Gastroesophageal sphincter (tissue), 4 donors: ENCODE results near the gene TMEM161B. TPM values are rescaled to one million over a fixed set of nuclear protein-coding genes. Genes with fewer than 3 reads are reported as not detected.
"Not testable (repeated sequence)": the region's sequence is repeated elsewhere in the genome, so short reads cannot be mapped to it uniquely, and the experiment has no call there.

Experiments
- ATAC-seq: fragments of 150-250 bp; one replicate; pipeline ENCODE4 v1.9.1; 2016; ENCODE audit warnings: mild to moderate bottlenecking, moderate library complexity
- H3K27ac ChIP-seq, 4 donors: fragments of 200-600 bp; sonication (generic) in 3 of 4; 1 replicate in 3 of 4; 2 replicates in 1 of 4; pipeline ENCODE4 v1.5.1; 2016 to 2019
- H3K27me3 ChIP-seq: fragments of 200-600 bp; sonication (generic); one replicate; pipeline ENCODE4 v1.5.1; 2019
- H3K36me3 ChIP-seq, 2 donors: fragments of 200-600 bp; sonication (generic); one replicate each; pipeline ENCODE4 v1.5.1; 2019; ENCODE audit warnings: control low read depth in 1 of 2
- H3K4me1 ChIP-seq, 3 donors: fragments of 200-600 bp; sonication (generic); 1 replicate in 2 of 3; 2 replicates in 1 of 3; pipeline ENCODE4 v1.5.1; 2016 to 2019; ENCODE audit warnings: control low read depth in 2 of 3
- H3K4me3 ChIP-seq, 2 donors: fragments of 200-600 bp; sonication (generic); one replicate each; pipeline ENCODE4 v1.5.1; 2019; ENCODE audit warnings: mild to moderate bottlenecking in 1 of 2, moderate library complexity in 1 of 2
- H3K9me3 ChIP-seq, 3 donors: fragments of 200-600 bp; sonication (generic); one replicate each; pipeline ENCODE4 v1.5.1; 2017 to 2019; ENCODE audit warnings: control low read depth in 2 of 3
- EP300 ChIP-seq: sonication (generic); formaldehyde crosslinking; IDR thresholded peaks from one replicate; pipeline ENCODE4 v1.6.1; 2017; ENCODE audit warnings: antibody characterized with exemption, mild to moderate bottlenecking
- POLR2A ChIP-seq, 2 donors: fragments of 450-650 bp; IDR thresholded peaks; one replicate each; pipeline ENCODE4 v1.6.1; 2017; ENCODE audit warnings: antibody characterized with exemption in 2 of 2, mild to moderate bottlenecking in 2 of 2, moderate library complexity in 1 of 2
- POLR2AphosphoS5 ChIP-seq: sonication (generic); formaldehyde crosslinking; IDR thresholded peaks from one replicate; pipeline ENCODE4 v1.6.1; 2017; ENCODE audit warnings: antibody characterized with exemption
- WGBS, 2 donors: methylation state at CpG; one replicate each; pipeline ENCODE4 v1.1.5; 2018; ENCODE audit warnings: low coverage in 1 of 2; 5-methylcytosine and 5-hydroxymethylcytosine counted together
- total RNA-seq, 4 donors: library from RNA; depleted of rRNA; stranded (reverse); fragments of >200 nt; gene quantifications; one replicate each; pipeline ENCODE4 v1.1.0, GENCODE V29; 2016
- TF ChIP-seq, protein P1 (sequence below), 4 experiments: fragments of 200-600 bp in 2 of 4; fragments of 450-650 bp in 2 of 4; sonication (generic) in 1 of 4; IDR thresholded peaks; one replicate each; pipeline ENCODE4 v1.5.1; 2017 to 2019; ENCODE audit warnings: antibody characterized with exemption in 4 of 4, mild to moderate bottlenecking in 2 of 4, moderate library complexity in 2 of 4

The TMEM161B gene
- total RNA-seq, 4 donors from 2014 or later, result 7.3 to 24.7 (median 14.9) TPM

DNA sequence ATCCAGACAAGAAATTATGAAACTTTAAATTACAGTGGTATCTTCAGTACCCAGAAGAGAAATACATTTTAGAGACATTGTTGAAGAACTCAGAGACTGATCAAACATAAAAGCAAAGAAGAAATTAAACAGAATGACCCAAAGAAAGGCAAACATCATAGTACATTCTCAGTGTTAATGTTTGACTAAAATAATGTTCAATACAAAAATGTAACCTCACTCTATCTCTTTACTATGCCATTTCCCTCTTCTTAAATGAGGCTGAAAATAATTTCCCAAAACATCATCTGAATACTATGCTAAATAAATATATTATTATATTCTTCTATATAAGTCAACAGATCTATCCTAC, 22.8 kb downstream of the TMEM161B start:
- Histone ChIP-seq H3K4me3 (no peak overlapping the region), H3K27me3 (no peaks in the 10 kb centered on the region), H3K9me3 (no peaks in the 10 kb centered on the region), H3K27ac (no peak overlapping the region), H3K36me3 (no peaks in the 10 kb centered on the region), H3K4me1 (no peaks in the 10 kb centered on the region)
- ATAC-seq, result no peak
- TF ChIP-seq POLR2A (IDR thresholded peaks at IDR 0.05) (no peak), POLR2AphosphoS5 (no peak), EP300 (no peak)
- TF ChIP-seq, protein P1, sequence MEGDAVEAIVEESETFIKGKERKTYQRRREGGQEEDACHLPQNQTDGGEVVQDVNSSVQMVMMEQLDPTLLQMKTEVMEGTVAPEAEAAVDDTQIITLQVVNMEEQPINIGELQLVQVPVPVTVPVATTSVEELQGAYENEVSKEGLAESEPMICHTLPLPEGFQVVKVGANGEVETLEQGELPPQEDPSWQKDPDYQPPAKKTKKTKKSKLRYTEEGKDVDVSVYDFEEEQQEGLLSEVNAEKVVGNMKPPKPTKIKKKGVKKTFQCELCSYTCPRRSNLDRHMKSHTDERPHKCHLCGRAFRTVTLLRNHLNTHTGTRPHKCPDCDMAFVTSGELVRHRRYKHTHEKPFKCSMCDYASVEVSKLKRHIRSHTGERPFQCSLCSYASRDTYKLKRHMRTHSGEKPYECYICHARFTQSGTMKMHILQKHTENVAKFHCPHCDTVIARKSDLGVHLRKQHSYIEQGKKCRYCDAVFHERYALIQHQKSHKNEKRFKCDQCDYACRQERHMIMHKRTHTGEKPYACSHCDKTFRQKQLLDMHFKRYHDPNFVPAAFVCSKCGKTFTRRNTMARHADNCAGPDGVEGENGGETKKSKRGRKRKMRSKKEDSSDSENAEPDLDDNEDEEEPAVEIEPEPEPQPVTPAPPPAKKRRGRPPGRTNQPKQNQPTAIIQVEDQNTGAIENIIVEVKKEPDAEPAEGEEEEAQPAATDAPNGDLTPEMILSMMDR (IDR thresholded peaks at IDR 0.05), result no peak

- TF ChIP-seq POLR2A (IDR thresholded peaks at IDR 0.05) (no peak), EP300 (no peak), POLR2AphosphoS5 (no peak)
- TF ChIP-seq, protein P1 (IDR thresholded peaks at IDR 0.05), result no peak
- 100% methylated on average over 1 of the region's 1 CpG for WGBS, 2 donors
- no peaks in the 10 kb centered on the region for H3K36me3 ChIP-seq
- no peak overlapping the region for H3K4me3 ChIP-seq
- no peaks in the 10 kb centered on the region for H3K4me1 ChIP-seq
- no peak for ATAC-seq
- H3K9me3 ChIP-seq, result no peaks in the 10 kb centered on the region
- no peak overlapping the region for H3K27ac ChIP-seq
- H3K27me3 ChIP-seq, result no peaks in the 10 kb centered on the region
Observed at GRCh38 chr5:88245241-88245892, 23.3 kb downstream of the TMEM161B start.

DNA sequence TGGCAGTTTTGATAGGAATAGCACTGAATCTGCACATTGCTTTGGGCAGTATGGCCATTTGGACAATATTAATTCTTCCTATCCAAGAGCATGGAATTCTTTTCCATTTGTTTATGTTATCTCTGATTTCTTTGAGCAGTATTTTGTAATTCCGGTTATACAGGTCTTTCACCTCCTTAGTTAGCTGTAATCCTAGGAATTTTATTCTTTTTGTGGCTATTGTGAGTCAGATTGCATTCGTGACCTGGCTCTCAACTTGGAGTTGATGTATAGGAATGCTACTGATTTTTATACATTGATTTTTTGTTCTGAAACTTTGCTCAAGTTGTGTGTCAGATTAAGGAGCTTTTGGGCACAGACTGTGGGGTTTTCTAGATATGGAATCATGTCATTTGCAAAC, 24.0 kb downstream of the TMEM161B start:
- no peak overlapping the region for H3K4me3 ChIP-seq
- no peaks in the 10 kb centered on the region for H3K4me1 ChIP-seq
- no peak overlapping the region for H3K27ac ChIP-seq
- no peaks in the 10 kb centered on the region for H3K27me3 ChIP-seq
- no peaks in the 10 kb centered on the region for H3K36me3 ChIP-seq
- no peak for ATAC-seq
- no peak for TF ChIP-seq EP300
- TF ChIP-seq POLR2AphosphoS5, result no peak
- TF ChIP-seq, protein P1 (IDR thresholded peaks at IDR 0.05), result no peak
- TF ChIP-seq POLR2A (IDR thresholded peaks at IDR 0.05), result no peak
- H3K9me3 ChIP-seq, result no peaks in the 10 kb centered on the region
- WGBS, 2 donors, result 92 to 100% methylated on average over 1 to 2 of the region's 2 CpGs

GRCh38 chr5:88243493-88243892, 25.2 kb downstream of the TMEM161B start:
- not testable (repeated sequence) for H3K4me1 ChIP-seq, ATAC-seq, H3K9me3 ChIP-seq, H3K27me3 ChIP-seq, H3K4me3 ChIP-seq, H3K36me3 ChIP-seq, H3K27ac ChIP-seq
- 73 to 92% methylated on average over 2 of the region's 2 CpGs for WGBS, 2 donors

DNA sequence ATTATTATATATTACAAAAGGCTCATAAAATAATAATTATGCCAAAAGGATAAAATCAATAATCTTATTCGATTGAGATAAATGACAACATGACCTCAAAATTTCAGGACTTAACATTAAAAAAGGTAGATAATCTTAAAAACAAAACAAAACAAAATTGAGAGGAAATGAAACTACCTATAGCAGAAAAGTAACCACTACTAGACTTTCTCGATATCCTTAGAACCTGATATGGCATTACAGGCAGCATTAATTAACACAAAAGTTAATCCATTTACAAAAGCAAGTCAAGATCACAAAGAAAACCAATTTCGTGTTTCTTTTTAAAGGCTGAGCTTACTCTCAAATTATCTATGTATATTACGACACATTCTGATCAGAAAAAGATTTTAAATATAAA, 29.9 kb downstream of the TMEM161B start:
- ATAC-seq, result no peak
- Histone ChIP-seq H3K27me3 (no peaks in the 10 kb centered on the region), H3K27ac (no peak overlapping the region), H3K4me3 (no peak overlapping the region), H3K36me3 (peaks cover 0 to 15% of the 10 kb centered on the region in 2 donors), H3K4me1 (no peaks in the 10 kb centered on the region), H3K9me3 (no peaks in the 10 kb centered on the region)
- TF ChIP-seq EP300 (no peak), POLR2AphosphoS5 (no peak), POLR2A (IDR thresholded peaks at IDR 0.05) (no peak)
- TF ChIP-seq, protein P1 (IDR thresholded peaks at IDR 0.05), result no peak
- WGBS, 2 donors, result 86 to 92% methylated on average over 2 to 4 of the region's 4 CpGs
